H9 (cell line): ENCODE data around the gene APCDD1. TPM values are rescaled to one million over a fixed set of nuclear protein-coding genes. Genes with fewer than 3 reads are reported as not detected.

Experiments
- DNase-seq: peaks from one replicate; pipeline ENCODE4 v3.0.0-alpha.2; 2017
- H2AFZ ChIP-seq: one replicate; pipeline ENCODE4 v1.6.1; 2013; ENCODE audit warnings: mild to moderate bottlenecking, low read length, control low read depth, moderate library complexity
- H2AK5ac ChIP-seq: 2 replicates; pipeline ENCODE4 v1.6.1; 2013; ENCODE audit warnings: low read length, control low read depth, mixed read lengths; ENCODE audit not compliant: insufficient read length
- H2BK120ac ChIP-seq: one replicate; pipeline ENCODE4 v1.6.1; 2013; ENCODE audit warnings: low read depth, mild to moderate bottlenecking, low read length, control low read depth, inconsistent platforms; ENCODE audit not compliant: poor library complexity, severe bottlenecking
- H2BK12ac ChIP-seq: 2 replicates; pipeline ENCODE4 v1.6.1; 2013; ENCODE audit warnings: low read length, control low read depth, mixed read lengths, low read depth; ENCODE audit not compliant: insufficient read length
- H2BK15ac ChIP-seq: 2 replicates; pipeline ENCODE4 v1.6.1; 2013; ENCODE audit warnings: low read depth, low read length, control low read depth
- H2BK20ac ChIP-seq: one replicate; pipeline ENCODE4 v1.6.1; 2013; ENCODE audit warnings: low read depth, mild to moderate bottlenecking, low read length, control low read depth, inconsistent platforms; ENCODE audit not compliant: poor library complexity, severe bottlenecking
- H2BK5ac ChIP-seq: 2 replicates; pipeline ENCODE4 v1.6.1; 2013; ENCODE audit warnings: low read length, control low read depth, mixed read lengths; ENCODE audit not compliant: insufficient read length
- H3K14ac ChIP-seq: 2 replicates; pipeline ENCODE4 v1.6.1; 2013; ENCODE audit warnings: low read length, control low read depth; ENCODE audit not compliant: insufficient read depth
- H3K18ac ChIP-seq: 2 replicates; pipeline ENCODE4 v1.6.1; 2013; ENCODE audit warnings: low read depth, mild to moderate bottlenecking, mixed read lengths, low read length, control low read depth; ENCODE audit not compliant: insufficient read length
- H3K23ac ChIP-seq: 2 replicates; pipeline ENCODE4 v1.6.1; 2013; ENCODE audit warnings: low read length, control low read depth, mixed read lengths, low read depth; ENCODE audit not compliant: insufficient read length
- H3K23me2 ChIP-seq: 2 replicates; pipeline ENCODE4 v1.6.1; 2013; ENCODE audit warnings: low read depth, mild to moderate bottlenecking, mixed read lengths, low read length, control low read depth; ENCODE audit not compliant: insufficient read length, poor library complexity, severe bottlenecking
- H3K27ac ChIP-seq: 2 replicates; pipeline ENCODE4 v1.5.1; 2013; ENCODE audit warnings: low read length, control low read depth, mixed read lengths, low read depth; ENCODE audit not compliant: insufficient read length
- H3K27me3 ChIP-seq: 2 replicates; pipeline ENCODE4 v1.6.1; 2013; ENCODE audit warnings: low read length, control low read depth, inconsistent platforms; ENCODE audit not compliant: insufficient read depth
- H3K4ac ChIP-seq: 2 replicates; pipeline ENCODE4 v1.6.1; 2013; ENCODE audit warnings: low read depth, mild to moderate bottlenecking, control low read depth, inconsistent platforms, low read length, moderate library complexity
- H3K4me1 ChIP-seq: 2 replicates; pipeline ENCODE4 v1.6.1; 2013; ENCODE audit warnings: low read length, control low read depth, inconsistent platforms; ENCODE audit not compliant: insufficient read depth
- H3K4me2 ChIP-seq: 2 replicates; pipeline ENCODE4 v1.6.1; 2013; ENCODE audit warnings: low read length, control low read depth, mixed read lengths; ENCODE audit not compliant: insufficient read length, insufficient read depth
- H3K56ac ChIP-seq: 2 replicates; pipeline ENCODE4 v1.6.1; 2013; ENCODE audit warnings: low read depth, mild to moderate bottlenecking, mixed read lengths, low read length, control low read depth; ENCODE audit not compliant: insufficient read length
- H3K79me1 ChIP-seq: 2 replicates; pipeline ENCODE4 v1.6.1; 2013; ENCODE audit warnings: low read depth, mild to moderate bottlenecking, moderate library complexity, low read length, control low read depth, inconsistent platforms; ENCODE audit not compliant: insufficient read depth, poor library complexity, severe bottlenecking
- H3K79me2 ChIP-seq: 2 replicates; pipeline ENCODE4 v1.6.1; 2013; ENCODE audit warnings: low read length, control low read depth, inconsistent platforms; ENCODE audit not compliant: insufficient read depth
- H3K9ac ChIP-seq: 2 replicates; pipeline ENCODE4 v1.6.1; 2013; ENCODE audit warnings: low read length, control low read depth, mixed read lengths; ENCODE audit not compliant: insufficient read length; ENCODE audit errors: extremely low read depth
- H3K9me3 ChIP-seq: one replicate; pipeline ENCODE4 v1.6.1; 2013; ENCODE audit warnings: low read depth, low read length, inconsistent platforms; ENCODE audit not compliant: control insufficient read depth
- H3T11ph ChIP-seq: one replicate; pipeline ENCODE4 v1.6.1; 2013; ENCODE audit warnings: mild to moderate bottlenecking, low read length, control low read depth, inconsistent platforms
- H4K20me1 ChIP-seq: one replicate; pipeline ENCODE4 v1.6.1; 2013; ENCODE audit not compliant: control insufficient read depth, insufficient read length, insufficient read depth
- H4K5ac ChIP-seq: 2 replicates; pipeline ENCODE4 v1.6.1; 2013; ENCODE audit warnings: low read depth, mild to moderate bottlenecking, mixed read lengths, low read length, control low read depth; ENCODE audit not compliant: insufficient read length
- H4K8ac ChIP-seq: replicated peaks from 2 replicates; pipeline ENCODE4 v1.6.1; 2013; ENCODE audit warnings: low read length, control low read depth, mixed read lengths, low read depth; ENCODE audit not compliant: insufficient read length
- H4K91ac ChIP-seq: 2 replicates; pipeline ENCODE4 v1.6.1; 2013; ENCODE audit warnings: low read depth, mild to moderate bottlenecking, moderate library complexity, mixed read lengths, low read length, control low read depth; ENCODE audit not compliant: insufficient read length
- H3K27ac Mint-ChIP-seq, 3 experiments: 2 replicates in 2 of 3; 3 replicates in 1 of 3; pipeline ENCODE4 v1.8.0; 2020 to 2021; ENCODE audit warnings: mixed read lengths in 3 of 3, mild to moderate bottlenecking in 1 of 3, moderate library complexity in 1 of 3
- H3K27me3 Mint-ChIP-seq: 2 replicates; pipeline ENCODE4 v1.8.0; 2021; ENCODE audit warnings: low read depth, mild to moderate bottlenecking, moderate library complexity, mixed read lengths
- H3K36me3 Mint-ChIP-seq, 3 experiments: 2 replicates in 2 of 3; 3 replicates in 1 of 3; pipeline ENCODE4 v1.8.0; 2020 to 2021; ENCODE audit warnings: low read depth in 3 of 3, mixed read lengths in 3 of 3; ENCODE audit not compliant: insufficient read depth in 1 of 3
- H3K4me1 Mint-ChIP-seq, 2 experiments: 2 replicates each; pipeline ENCODE4 v1.8.0; 2020; ENCODE audit warnings: mixed read lengths in 2 of 2
- H3K4me3 Mint-ChIP-seq, 2 experiments: 2 replicates in 1 of 2; 3 replicates in 1 of 2; pipeline ENCODE4 v1.8.0; 2020 to 2021; ENCODE audit warnings: mild to moderate bottlenecking in 2 of 2, mixed read lengths in 2 of 2, moderate library complexity in 1 of 2
- H3K9me3 Mint-ChIP-seq, 2 experiments: 2 replicates in 1 of 2; 3 replicates in 1 of 2; pipeline ENCODE4 v1.8.0; 2020; ENCODE audit warnings: mild to moderate bottlenecking in 2 of 2, mixed read lengths in 2 of 2, moderate library complexity in 1 of 2
- CTCF ChIP-seq: fragments of 200-600 bp; sonication (generic); conservative IDR thresholded peaks from 3 replicates; pipeline ENCODE4 v1.8.0; 2021; ENCODE audit warnings: antibody characterized with exemption, mild to moderate bottlenecking
- WGBS: extraction: QIAGEN DNeasy Blood & Tissue Kit; methylation state at CpG from one replicate; pipeline ENCODE4 v1.1.7; 2013; ENCODE audit warnings: missing lambda C conversion rate, low lambda C conversion rate, mixed read lengths; ENCODE audit not compliant: insufficient read length; ENCODE audit errors: extremely low coverage; 5-methylcytosine and 5-hydroxymethylcytosine counted together
- total RNA-seq: library from RNA; stranded (reverse); gene quantifications from 2 replicates; pipeline ENCODE4 v1.2.1, GENCODE V29; 2021

Gene APCDD1
- total RNA-seq, 1 experiment from 2014 or later: 1.8 TPM

GRCh38 chr18:10439898-10440297 lies 14.5 kb upstream of the APCDD1 start:
- Histone ChIP-seq H3K9ac (no peak overlapping the region), H3K18ac (no peak overlapping the region), H2BK5ac (no peak overlapping the region), H3K27ac (no peak overlapping the region), H3K4ac (no peak overlapping the region), H2BK120ac (no peak overlapping the region), H3T11ph (no peak overlapping the region), H2BK20ac (no peak overlapping the region), H4K5ac (no peak overlapping the region), H4K8ac (no peak overlapping the region), H3K9me3 (no peaks in the 10 kb centered on the region), H3K56ac (no peak overlapping the region), H3K14ac (no peak overlapping the region), H2BK12ac (no peak overlapping the region), H3K23ac (no peak overlapping the region), H3K27me3 (no peaks in the 10 kb centered on the region), H2AK5ac (no peak overlapping the region), H2BK15ac (no peak overlapping the region), H3K4me2 (no peak overlapping the region), H3K23me2 (no peaks in the 10 kb centered on the region), H3K79me2 (no peaks in the 10 kb centered on the region), H4K20me1 (no peaks in the 10 kb centered on the region), H3K4me1 (no peaks in the 10 kb centered on the region), H2AFZ (no peak overlapping the region), H3K79me1 (no peaks in the 10 kb centered on the region), H4K91ac (no peak overlapping the region)
- Mint-ChIP-seq H3K4me3 (no peak overlapping the region), H3K27me3 (peaks cover 8% of the 10 kb centered on the region), H3K36me3 (no peaks in the 10 kb centered on the region), H3K9me3 (no peaks in the 10 kb centered on the region), H3K4me1 (peaks cover 0 to 7% of the 10 kb centered on the region in 2 experiments; a peak in 2 of 4 replicates), H3K27ac (no peak overlapping the region)
- DNase-seq: no peak
- no CpG with 5 or more reads among the region's 8 CpGs for WGBS
- no peak for TF ChIP-seq CTCF
